ENCODE measurements around the gene TEKT4. TPM values are rescaled to one million over a fixed set of nuclear protein-coding genes. Genes with fewer than 3 reads are reported as not detected.

Gene TEKT4
- not detected in 2 replicates for total RNA-seq

GRCh38 chr2:94871226-94872087 lies at the start of gene TEKT4:
Gene TEKT4 (plus strand): TSS chr2:94871430. CDS start chr2:94871580, 150 bp downstream.

Other genes starting within 250 kb of the TEKT4 start
- 1.6 and 4.1 TPM in 2 replicates for gene MAL, start 154.3 kb downstream of the TEKT4 start, total RNA-seq